Fibroblast of lung (primary cell): Measurements from ENCODE around the gene MAGI2. TPM values are rescaled to one million over a fixed set of nuclear protein-coding genes. Genes with fewer than 3 reads are reported as not detected.

ENCODE experiments used
- DNase-seq, 2 donors: peaks; one replicate each; pipeline versions ENCODE4 v3.0.0 to v3.0.0-alpha.2; 2010; ENCODE audit warnings: low read depth in 2 of 2
- H2AFZ ChIP-seq: 2 replicates; pipeline ENCODE4 v1.5.1; 2012; ENCODE audit warnings: low read length, control low read depth, inconsistent platforms
- H3K27ac ChIP-seq: 2 replicates; pipeline ENCODE4 v1.5.1; 2011; ENCODE audit warnings: low read length, control low read depth; ENCODE audit not compliant: insufficient read depth
- H3K27me3 ChIP-seq: 2 replicates; pipeline ENCODE4 v1.5.1; 2011; ENCODE audit warnings: mild to moderate bottlenecking, low read length; ENCODE audit not compliant: control insufficient read depth, insufficient read depth
- H3K36me3 ChIP-seq: 2 replicates; pipeline ENCODE4 v1.5.1; 2011; ENCODE audit warnings: low read length; ENCODE audit not compliant: control insufficient read depth, insufficient read depth
- H3K4me1 ChIP-seq: 2 replicates; pipeline ENCODE4 v1.5.1; 2011; ENCODE audit warnings: low read length; ENCODE audit not compliant: control insufficient read depth, insufficient read depth; ENCODE audit errors: extremely low read depth
- H3K4me2 ChIP-seq: 2 replicates; pipeline ENCODE4 v1.5.1; 2011; ENCODE audit warnings: low read length, control low read depth; ENCODE audit not compliant: insufficient read depth; ENCODE audit errors: extremely low read depth
- H3K4me3 ChIP-seq, 4 experiments: fragments of 200-600 bp in 1 of 4; sonication (generic) in 1 of 4; replicated peaks in 1 of 4; 2 replicates each; pipeline ENCODE4 v1.5.1; 2011 to 2016; ENCODE audit warnings: low read length in 4 of 4, low read depth in 3 of 4, mild to moderate bottlenecking in 3 of 4, control low read depth in 2 of 4, inconsistent platforms in 1 of 4, mixed read lengths in 1 of 4; ENCODE audit not compliant: insufficient read depth in 1 of 4; ENCODE audit errors: control extremely low read depth in 1 of 4
- H3K79me2 ChIP-seq: 2 replicates; pipeline ENCODE4 v1.5.1; 2012; ENCODE audit warnings: mild to moderate bottlenecking, low read length, inconsistent platforms; ENCODE audit not compliant: control insufficient read depth, insufficient read depth
- H3K9ac ChIP-seq: 2 replicates; pipeline ENCODE4 v1.5.1; 2011; ENCODE audit warnings: mild to moderate bottlenecking, low read length, control low read depth; ENCODE audit not compliant: insufficient read depth
- H3K9me3 ChIP-seq: 2 replicates; pipeline ENCODE4 v1.5.1; 2012; ENCODE audit warnings: low read depth, low read length; ENCODE audit not compliant: control insufficient read depth, insufficient read depth
- H4K20me1 ChIP-seq: 2 replicates; pipeline ENCODE4 v1.5.1; 2011; ENCODE audit warnings: low read length; ENCODE audit not compliant: control insufficient read depth, insufficient read depth; ENCODE audit errors: extremely low read depth
- CTCF ChIP-seq, 2 donors: IDR thresholded peaks in 1 of 2; conservative IDR thresholded peaks in 1 of 2; 1 replicate in 1 of 2; 2 replicates in 1 of 2; pipeline ENCODE4 v1.5.1; 2011 to 2012; ENCODE audit warnings: low read length in 2 of 2, control low read depth in 1 of 2, inconsistent platforms in 1 of 2, low read depth in 1 of 2, mild to moderate bottlenecking in 1 of 2
- EZH2 ChIP-seq: IDR thresholded peaks from 2 replicates; pipeline ENCODE4 v1.5.1; 2012; ENCODE audit warnings: low read length, control low read depth, mild to moderate bottlenecking; ENCODE audit errors: missing control alignments
- polyA plus RNA-seq, 2 donors: library from polyadenylated mRNA; depleted of rRNA in 1 of 2; stranded (reverse) in 1 of 2; unstranded in 1 of 2; fragments of >200 nt; gene quantifications; 2 replicates each; pipeline ENCODE4 v1.2.1, GENCODE V29; 2011 to 2012; ENCODE audit warnings: missing spikeins in 1 of 2
- total RNA-seq: library from RNA; depleted of rRNA; stranded (reverse); fragments of >200 nt; gene quantifications from 2 replicates; pipeline ENCODE4 v1.2.1, GENCODE V29; 2014

MAGI2 gene
- total and polyA plus RNA-seq, 2 donors (not counting 1 experiment from before 2014, with no cell fraction given): 1.8 to 17.0 TPM

DNA sequence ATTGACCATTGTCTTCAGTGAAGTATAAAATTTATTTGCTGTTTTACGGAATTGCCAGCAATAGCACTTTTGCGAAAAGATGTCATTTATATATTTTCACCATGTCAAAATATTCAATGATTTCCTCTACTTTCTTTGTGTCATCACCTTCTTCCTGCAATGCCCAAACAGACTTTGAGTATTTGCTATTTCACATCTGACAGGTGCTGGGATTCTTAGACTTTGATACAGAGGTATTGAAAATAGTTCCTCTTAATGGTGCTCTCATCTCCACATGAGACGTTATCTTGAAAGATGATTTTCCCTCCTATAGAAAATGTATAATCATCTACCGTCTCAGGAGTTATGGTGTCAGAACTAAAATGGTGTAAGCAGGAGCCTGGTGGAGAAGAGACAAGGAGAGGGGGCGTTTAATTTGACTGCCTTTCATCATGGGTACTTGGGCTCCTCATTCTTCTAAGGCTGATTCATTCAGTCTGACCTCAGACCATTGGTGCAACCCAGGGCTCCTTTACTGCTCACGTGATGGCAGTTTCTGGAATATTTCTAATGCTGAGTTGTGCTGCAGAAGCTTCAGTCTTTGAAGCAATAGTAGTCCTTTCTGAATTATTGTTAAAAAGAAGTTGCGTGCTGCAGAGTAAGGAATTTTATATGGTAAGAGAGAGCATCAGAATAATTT, 1250.3 kb downstream of the MAGI2 start:
- peak in 1 of 2 donors; percentile 18 for DNase-seq
- H3K9me3 ChIP-seq: no peaks in the 10 kb centered on the region
- H2AFZ ChIP-seq: no peak overlapping the region
- H3K27ac ChIP-seq: no peak overlapping the region
- H4K20me1 ChIP-seq: no peaks in the 10 kb centered on the region
- no peak for TF ChIP-seq EZH2
- no peak for TF ChIP-seq CTCF (conservative IDR thresholded peaks at IDR 0.05 in 1 of 2, IDR thresholded peaks at IDR 0.05 in 1 of 2; ENCODE audit: low read depth in 1 of 2, low read length in 2 of 2)
- peaks cover 3% of the 10 kb centered on the region for H3K4me1 ChIP-seq
- H3K36me3 ChIP-seq: no peaks in the 10 kb centered on the region
- H3K79me2 ChIP-seq: no peaks in the 10 kb centered on the region
- H3K27me3 ChIP-seq: no peaks in the 10 kb centered on the region
- H3K4me3 ChIP-seq: no peak overlapping the region
- H3K4me2 ChIP-seq: no peak overlapping the region
- H3K9ac ChIP-seq: no peak overlapping the region

DNA sequence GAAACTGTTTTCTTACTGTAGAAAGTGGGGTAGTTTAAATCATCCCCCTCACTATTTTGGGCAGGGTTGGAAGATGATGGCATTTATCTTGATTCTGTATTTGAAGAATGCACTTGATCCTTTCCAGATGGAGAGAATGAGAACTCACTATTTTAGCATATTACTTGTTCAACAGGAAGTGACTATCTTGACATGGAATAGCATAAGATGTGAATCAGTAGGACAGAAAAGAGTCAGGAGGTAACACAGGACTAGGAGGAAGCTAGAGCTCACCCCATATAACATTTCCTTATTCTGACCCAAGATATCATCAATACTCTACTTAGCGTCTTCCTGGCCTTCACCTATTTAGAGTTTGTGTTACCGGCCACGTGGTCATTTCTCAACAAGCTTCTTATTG, 1254.7 kb downstream of the MAGI2 start:
- no peaks in the 10 kb centered on the region for H3K27me3 ChIP-seq
- H3K4me2 ChIP-seq: no peak overlapping the region
- H3K4me3 ChIP-seq: no peak overlapping the region
- TF ChIP-seq EZH2: no peak
- H3K9ac ChIP-seq: no peak overlapping the region
- no peak overlapping the region for H2AFZ ChIP-seq
- H3K36me3 ChIP-seq: no peaks in the 10 kb centered on the region
- H3K9me3 ChIP-seq: no peaks in the 10 kb centered on the region
- no peak overlapping the region for H3K27ac ChIP-seq
- H4K20me1 ChIP-seq: no peaks in the 10 kb centered on the region
- peak in 1 of 2 donors; percentile 34 for DNase-seq
- H3K79me2 ChIP-seq: no peaks in the 10 kb centered on the region
- peaks cover 13% of the 10 kb centered on the region for H3K4me1 ChIP-seq

- Histone ChIP-seq H3K4me1 (peaks cover 10% of the 10 kb centered on the region), H3K79me2 (no peaks in the 10 kb centered on the region), H4K20me1 (no peaks in the 10 kb centered on the region), H3K9ac (no peak overlapping the region), H3K4me2 (no peak overlapping the region), H3K27ac (no peak overlapping the region), H3K4me3 (no peak overlapping the region), H2AFZ (no peak overlapping the region), H3K9me3 (no peaks in the 10 kb centered on the region), H3K36me3 (no peaks in the 10 kb centered on the region), H3K27me3 (no peaks in the 10 kb centered on the region)
- TF ChIP-seq CTCF (conservative IDR thresholded peaks at IDR 0.05 in 1 of 2, IDR thresholded peaks at IDR 0.05 in 1 of 2; ENCODE audit: low read depth in 1 of 2, low read length in 2 of 2) (no peak), EZH2 (no peak)
- peak; percentile 44 to 61 for DNase-seq
Observed at GRCh38 chr7:78197447-78197846, 1256.0 kb downstream of the MAGI2 start.
